H1 (cell line): ENCODE results near the gene TMEM129. TPM values are rescaled to one million over a fixed set of nuclear protein-coding genes. Genes with fewer than 3 reads are reported as not detected.
A peak's percentile ranks its signal among the peaks of the same experiment; 100 is the strongest.

Source experiments
- CTCF ChIA-PET: fragments of 300-600 bp; sonication (Branson Sonifier 250); formaldehyde crosslinking; loops from one replicate; lab custom pipeline; 2021; ENCODE audit not compliant: partially characterized antibody; lab: Charles Lee
- POLR2A ChIA-PET: fragments of 300-600 bp; sonication (Branson Sonifier 250); formaldehyde crosslinking; loops from one replicate; lab custom pipeline; 2021; ENCODE audit warnings: inconsistent platforms; ENCODE audit not compliant: partially characterized antibody; lab: Charles Lee
- DNase-seq, 2 experiments: peaks; one replicate each; pipeline versions ENCODE4 v3.0.0 to v3.0.0-alpha.2; 2010 to 2022; ENCODE audit warnings: low spot score in 2 of 2, low read depth in 1 of 2, mixed read lengths in 1 of 2
- FAIRE-seq: peaks from 2 replicates; lab custom pipeline; 2011; peaks lifted over from hg19 to GRCh38; lab: Jason Lieb, UNC
- H2AFZ ChIP-seq: 2 replicates; pipeline ENCODE4 v1.8.1; 2012; ENCODE audit warnings: low read length, inconsistent platforms
- H2AK5ac ChIP-seq: 2 replicates; pipeline ENCODE4 v1.6.1; 2013; ENCODE audit warnings: low read depth, low read length
- H2BK120ac ChIP-seq: replicated peaks from 2 replicates; pipeline ENCODE3; 2013; ENCODE audit warnings: low read depth, low read length, inconsistent platforms
- H2BK12ac ChIP-seq: 2 replicates; pipeline ENCODE4 v1.6.1; 2013; ENCODE audit warnings: low read depth, low read length
- H2BK15ac ChIP-seq: 2 replicates; pipeline ENCODE4 v1.6.1; 2013; ENCODE audit warnings: low read length
- H2BK20ac ChIP-seq: 2 replicates; pipeline ENCODE4 v1.6.1; 2013; ENCODE audit warnings: low read length
- H2BK5ac ChIP-seq: 2 replicates; pipeline ENCODE4 v1.6.1; 2013; ENCODE audit warnings: low read depth, low read length
- H3K14ac ChIP-seq: 2 replicates; pipeline ENCODE4 v1.6.1; 2013; ENCODE audit warnings: inconsistent platforms; ENCODE audit not compliant: insufficient read length
- H3K18ac ChIP-seq: 2 replicates; pipeline ENCODE4 v1.6.1; 2013; ENCODE audit warnings: low read length; ENCODE audit errors: extremely low read depth
- H3K23ac ChIP-seq: 2 replicates; pipeline ENCODE4 v1.6.1; 2013; ENCODE audit warnings: inconsistent platforms; ENCODE audit not compliant: insufficient read length
- H3K23me2 ChIP-seq: 2 replicates; pipeline ENCODE4 v1.6.1; 2013; ENCODE audit warnings: low read depth, low read length
- H3K27ac ChIP-seq: 2 replicates; pipeline ENCODE4 v1.6.1; 2011; ENCODE audit warnings: low read depth, low read length, inconsistent platforms
- H3K27me3 ChIP-seq, 4 experiments: replicated peaks in 1 of 4; 1 replicate in 1 of 4; 2 replicates in 3 of 4; pipeline versions ENCODE4 v1.6.1 to v1.8.1; 2011 to 2013; ENCODE audit warnings: low read length in 3 of 4, mild to moderate bottlenecking in 3 of 4, inconsistent platforms in 2 of 4, mixed read lengths in 2 of 4, moderate library complexity in 1 of 4; ENCODE audit not compliant: control insufficient read depth in 3 of 4, insufficient read depth in 3 of 4; ENCODE audit errors: extremely low read depth in 1 of 4
- H3K36me3 ChIP-seq, 4 experiments: 2 replicates each; pipeline versions ENCODE4 v1.6.1 to v1.8.1; 2011 to 2013; ENCODE audit warnings: mild to moderate bottlenecking in 4 of 4, low read length in 3 of 4, moderate library complexity in 2 of 4, control low read depth in 1 of 4, inconsistent platforms in 1 of 4; ENCODE audit not compliant: insufficient read depth in 4 of 4, control insufficient read depth in 2 of 4
- H3K4ac ChIP-seq: replicated peaks from 2 replicates; pipeline ENCODE3; 2013; ENCODE audit warnings: low read length, low read depth, mixed read lengths, inconsistent platforms; ENCODE audit not compliant: insufficient read length
- H3K4me1 ChIP-seq, 4 experiments: replicated peaks in 1 of 4; 1 replicate in 1 of 4; 2 replicates in 3 of 4; pipeline versions ENCODE4 v1.6.1 to v1.8.1; 2011 to 2013; ENCODE audit warnings: low read length in 3 of 4, inconsistent platforms in 2 of 4, mixed read lengths in 1 of 4; ENCODE audit not compliant: insufficient read depth in 4 of 4, control insufficient read depth in 3 of 4
- H3K4me2 ChIP-seq, 2 experiments: 2 replicates each; pipeline versions ENCODE4 v1.6.1 to v1.8.1; 2011 to 2013; ENCODE audit warnings: low read depth in 2 of 2, low read length in 2 of 2, control low read depth in 1 of 2, inconsistent platforms in 1 of 2, mild to moderate bottlenecking in 1 of 2; ENCODE audit not compliant: insufficient read depth in 1 of 2
- H3K4me3 ChIP-seq, 4 experiments: fragments of 200-600, 300-600 bp in 1 of 4; sonication (generic), shearing (Covaris generic), sonication (Bioruptor Twin) in 1 of 4; 2 replicates each; pipeline versions ENCODE4 v1.5.1 to v1.8.1; 2011 to 2016; ENCODE audit warnings: low read length in 4 of 4, low read depth in 3 of 4, control low read depth in 2 of 4, inconsistent platforms in 2 of 4, mild to moderate bottlenecking in 2 of 4, mixed read lengths in 1 of 4, moderate library complexity in 1 of 4; ENCODE audit not compliant: insufficient read depth in 2 of 4; ENCODE audit errors: extremely low read depth in 1 of 4
- H3K56ac ChIP-seq: replicated peaks from 2 replicates; pipeline ENCODE3; 2013; ENCODE audit warnings: low read depth, mild to moderate bottlenecking, mixed read lengths, low read length, inconsistent platforms; ENCODE audit not compliant: insufficient read length
- H3K79me1 ChIP-seq: 2 replicates; pipeline ENCODE4 v1.6.1; 2013; ENCODE audit warnings: low read depth, low read length, control low read depth
- H3K79me2 ChIP-seq, 2 experiments: 2 replicates each; pipeline versions ENCODE4 v1.6.1 to v1.8.1; 2012 to 2013; ENCODE audit warnings: low read length in 2 of 2, mild to moderate bottlenecking in 2 of 2, inconsistent platforms in 1 of 2; ENCODE audit not compliant: insufficient read depth in 2 of 2, control insufficient read depth in 1 of 2
- H3K9ac ChIP-seq, 4 experiments: replicated peaks in 1 of 4; 1 replicate in 1 of 4; 2 replicates in 3 of 4; pipeline versions ENCODE4 v1.6.1 to v1.8.1; 2011 to 2013; ENCODE audit warnings: low read depth in 3 of 4, low read length in 3 of 4, control low read depth in 2 of 4, mild to moderate bottlenecking in 2 of 4, moderate library complexity in 2 of 4, inconsistent platforms in 1 of 4; ENCODE audit errors: extremely low read depth in 1 of 4
- H3K9me3 ChIP-seq, 2 experiments: 2 replicates each; pipeline versions ENCODE4 v1.6.1 to v1.8.1; 2012 to 2013; ENCODE audit warnings: mild to moderate bottlenecking in 2 of 2, moderate library complexity in 2 of 2, control low read depth in 1 of 2, inconsistent platforms in 1 of 2, low read depth in 1 of 2, low read length in 1 of 2, mixed read lengths in 1 of 2; ENCODE audit not compliant: insufficient read depth in 2 of 2
- H4K20me1 ChIP-seq, 2 experiments: replicated peaks in 1 of 2; 2 replicates each; pipeline versions ENCODE3 to v1.8.1; 2011 to 2013; ENCODE audit warnings: inconsistent platforms in 2 of 2, low read length in 2 of 2, mild to moderate bottlenecking in 1 of 2; ENCODE audit not compliant: insufficient read depth in 2 of 2, control insufficient read depth in 1 of 2
- H4K5ac ChIP-seq: 2 replicates; pipeline ENCODE4 v1.6.1; 2013; ENCODE audit warnings: low read length, low read depth, mixed read lengths, inconsistent platforms; ENCODE audit not compliant: insufficient read length
- H4K8ac ChIP-seq: 2 replicates; pipeline ENCODE4 v1.8.0; 2013; ENCODE audit warnings: mild to moderate bottlenecking, moderate library complexity, low read length, inconsistent platforms; ENCODE audit not compliant: insufficient read depth; ENCODE audit errors: extremely low read depth
- H4K91ac ChIP-seq: replicated peaks from 2 replicates; pipeline ENCODE3; 2013; ENCODE audit warnings: low read length, mixed read lengths, inconsistent platforms; ENCODE audit not compliant: insufficient read length
- BRCA1 ChIP-seq: IDR thresholded peaks from 2 replicates; pipeline ENCODE4 v1.6.1; 2012; ENCODE audit warnings: low read depth, low read length, improper control_type of control experiment
- CHD1 ChIP-seq: IDR thresholded peaks from 2 replicates; pipeline ENCODE4 v1.6.1; 2012; ENCODE audit warnings: low read depth, low read length, improper control_type of control experiment
- E2F6 ChIP-seq: IDR thresholded peaks from 2 replicates; pipeline ENCODE4 v1.6.1; 2012; ENCODE audit warnings: inconsistent platforms
- RAD21 ChIP-seq, 2 experiments: IDR thresholded peaks in 1 of 2; conservative IDR thresholded peaks in 1 of 2; 2 replicates each; pipeline ENCODE4 v1.6.1; 2011; ENCODE audit warnings: low read depth in 2 of 2, low read length in 2 of 2, improper control_type of control experiment in 1 of 2, inconsistent platforms in 1 of 2, mild to moderate bottlenecking in 1 of 2, moderate library complexity in 1 of 2
- RXRA ChIP-seq: IDR thresholded peaks from 2 replicates; pipeline ENCODE4 v1.6.1; 2011; ENCODE audit warnings: low read depth, mild to moderate bottlenecking, low read length, moderate library complexity; ENCODE audit not compliant: insufficient read depth
- SIN3A ChIP-seq, 2 experiments: IDR thresholded peaks in 1 of 2; conservative IDR thresholded peaks in 1 of 2; 2 replicates each; pipeline ENCODE4 v1.6.1; 2011 to 2012; ENCODE audit warnings: low read length in 2 of 2, improper control_type of control experiment in 1 of 2, low read depth in 1 of 2, mild to moderate bottlenecking in 1 of 2
- SP2 ChIP-seq: IDR thresholded peaks from 2 replicates; pipeline ENCODE4 v1.6.1; 2012; ENCODE audit warnings: mild to moderate bottlenecking, low read length, inconsistent platforms
- TBP ChIP-seq: IDR thresholded peaks from 2 replicates; pipeline ENCODE4 v1.6.1; 2011; ENCODE audit warnings: low read depth, low read length, improper control_type of control experiment
- WGBS, 2 experiments: shearing (Covaris generic) in 1 of 2; methylation state at CpG; one replicate each; pipeline versions ENCODE4 v1.1.6 to v1.1.7; 2013 to 2015; ENCODE audit warnings: low lambda C conversion rate in 2 of 2, mixed read lengths in 2 of 2, inconsistent platforms in 1 of 2, low coverage in 1 of 2, missing lambda C conversion rate in 1 of 2; ENCODE audit not compliant: insufficient replicate concordance in 2 of 2, insufficient coverage in 1 of 2, insufficient read length in 1 of 2; ENCODE audit errors: extremely low coverage in 1 of 2, missing lambda C conversion rate in 1 of 2; 5-methylcytosine and 5-hydroxymethylcytosine counted together
- polyA plus RNA-seq, 7 experiments: library from polyadenylated mRNA; depleted of rRNA in 3 of 7; stranded (reverse) in 5 of 7; unstranded in 2 of 7; fragments of >200 nt in 5 of 7; fragments of 200-250 nt in 2 of 7; gene quantifications; 1 replicate in 5 of 7; 2 replicates in 1 of 7; 4 replicates in 1 of 7; pipeline versions ENCODE4 v1.2.1 to v1.2.3, GENCODE V29; 2011 to 2013; ENCODE audit warnings: missing spikeins in 2 of 7, mixed read lengths in 2 of 7
- total RNA-seq: library from RNA; stranded (reverse); fragmentation: NEBNext Ultra II Directional; extraction: Animal tissue kit (Norgen Biotek cat#: 25700); gene quantifications from 2 replicates; pipeline ENCODE4 v1.2.1, GENCODE V29; 2021

Gene TMEM129
- total and polyA plus RNA-seq, 2 of the 8 experiments (the other 6 are each of a cell fraction or from before 2014, with no cell fraction given), result 31.5 to 58.7 TPM

DNA sequence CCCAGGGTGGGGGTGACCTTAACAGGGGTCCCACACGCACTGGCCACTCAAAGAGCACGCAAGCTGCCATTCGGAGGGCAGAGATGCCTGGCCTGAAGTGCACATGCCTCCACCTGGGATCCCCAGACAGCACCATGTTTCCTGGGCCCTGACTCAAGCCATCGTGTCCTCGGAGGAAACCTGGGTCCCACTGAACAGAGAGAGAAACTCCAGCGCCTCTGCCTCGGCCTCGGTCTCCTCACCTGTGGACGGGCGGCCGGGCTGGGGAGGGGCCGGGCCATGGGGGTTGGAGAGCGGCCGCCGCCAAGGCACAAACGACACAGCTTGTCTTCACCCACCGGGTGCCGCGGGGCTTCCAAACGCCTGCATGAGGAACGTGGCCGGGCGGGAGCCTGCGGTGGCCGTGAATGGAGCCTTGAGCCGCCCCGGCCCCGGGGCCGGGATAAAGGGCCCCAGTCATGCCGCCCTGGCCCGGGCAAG lies 42.0 kb upstream of the TMEM129 start:
- no peak overlapping the region for H2AK5ac ChIP-seq
- no peak overlapping the region for H3K4me2 ChIP-seq
- TF ChIP-seq E2F6 (0 out of 2 replicates have a peak, but pooled peaks have one; percentile 17), RXRA (no peak), SIN3A (conservative IDR thresholded peaks at IDR 0.05 in 1 of 2, IDR thresholded peaks at IDR 0.05 in 1 of 2; ENCODE audit: low read depth in 1 of 2, low read length in 2 of 2) (no peak), RAD21 (IDR thresholded peaks at IDR 0.05 in 1 of 2, conservative IDR thresholded peaks at IDR 0.05 in 1 of 2; ENCODE audit: low read depth in 2 of 2, low read length in 2 of 2) (no peak), CHD1 (no peak), TBP (peak; percentile 18; the same call in 1 of the 2 replicates), BRCA1 (no peak), SP2 (no peak)

More for the DNA sequence above, 42.0 kb upstream of the TMEM129 start:
- Histone ChIP-seq H3K36me3 (no peaks in the 10 kb centered on the region), H3K9ac (no peak overlapping the region), H2BK15ac (no peak overlapping the region), H4K5ac (no peak overlapping the region), H3K14ac (no peak overlapping the region), H2BK120ac (no peak overlapping the region), H3K4ac (no peak overlapping the region), H2BK5ac (no peak overlapping the region), H3K27me3 (peaks cover 0 to 3% (median 0%) of the 10 kb centered on the region in 4 experiments; a peak in 2 of 7 replicates), H3K79me2 (no peaks in the 10 kb centered on the region), H3K27ac (no peak overlapping the region), H2AFZ (no peak overlapping the region), H3K79me1 (no peaks in the 10 kb centered on the region), H4K8ac (no peak overlapping the region), H3K56ac (no peak overlapping the region), H3K18ac (peak overlapping the region; percentile 60), H4K20me1 (no peaks in the 10 kb centered on the region), H3K9me3 (no peaks in the 10 kb centered on the region), H3K23me2 (peaks cover 4% of the 10 kb centered on the region; the same call in 1 of the 2 replicates), H4K91ac (no peak overlapping the region), H3K4me3 (no peak overlapping the region), H3K23ac (no peak overlapping the region), H2BK12ac (0 out of 2 replicates have a peak overlapping the region, but pooled peaks have one; percentile 39), H3K4me1 (peaks cover under 1 to 22% (median 13%) of the 10 kb centered on the region in 4 experiments), H2BK20ac (no peak overlapping the region)
- POLR2A ChIA-PET, result interaction anchor here (1.4 to 1.9 kb wide), 2 partner anchors 11 to 29 kb away, joined by 4 to 5 read pairs; partner anchors contain the start of gene FGFR3
- DNase-seq, result no peak
- 72% methylated on average over 29 of the region's 31 CpGs; no CpG with 5 or more reads in 1 of the 2 experiments for WGBS, 2 experiments
- FAIRE-seq, result no peak
- CTCF ChIA-PET, result interaction anchor here (52.9 to 71.2 kb wide), 2 partner anchors 2 to 26 kb away, joined by 2507 read pairs; partner anchors contain the start of gene FGFR3
